GM19099 (cell line): ENCODE data around the gene ZNF575.
A peak's percentile ranks its signal among the peaks of the same experiment; 100 is the strongest.

Source experiments
- POLR2A ChIP-seq: IDR thresholded peaks from 3 replicates; pipeline ENCODE4 v1.6.1; 2011; ENCODE audit warnings: low read depth; ENCODE audit not compliant: insufficient read length; ENCODE audit errors: extremely low read depth

Gene ZNF575

DNA sequence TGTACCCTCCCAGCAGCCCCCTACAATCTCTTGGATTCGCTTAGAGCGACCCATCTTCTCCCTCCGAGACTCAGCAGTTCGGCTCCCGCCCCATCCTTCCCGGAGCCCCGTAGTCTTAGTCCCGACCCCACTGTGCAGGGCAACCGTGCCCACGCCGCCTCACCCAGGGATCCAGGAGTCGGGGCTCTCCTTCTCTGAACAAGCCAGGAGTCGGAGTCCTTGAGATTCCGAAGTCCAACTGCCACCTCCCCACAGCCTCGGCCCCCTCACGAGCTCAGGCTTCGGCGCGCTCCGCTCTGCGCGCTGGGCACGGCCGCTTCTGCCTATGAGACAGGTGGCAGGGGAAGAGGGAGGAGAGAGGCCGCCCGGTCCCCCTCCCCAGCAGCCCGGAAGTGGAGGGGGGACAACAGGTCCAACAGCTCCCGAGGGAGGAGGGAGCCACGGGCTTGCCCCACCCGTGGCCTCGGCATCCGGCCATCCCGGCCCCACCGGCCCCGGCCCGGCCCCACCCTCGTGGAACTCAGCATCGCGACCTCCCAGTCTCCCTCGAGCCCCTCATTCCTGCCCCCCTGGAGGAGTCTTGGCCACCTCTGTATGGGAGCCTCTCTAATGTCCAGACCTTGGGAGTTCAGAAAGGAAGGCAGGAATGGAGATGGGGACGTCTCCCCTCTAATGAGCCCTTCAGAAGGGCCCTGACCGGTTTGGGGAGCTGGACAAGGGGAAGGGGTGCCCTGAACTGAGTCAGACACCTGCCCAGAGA is 28.4 kb upstream of the ZNF575 start, which contains the start of gene PHLDB3:
PHLDB3 (minus strand) TSS at position 321 of the 760 bp plus-strand sequence. CDS start 628 bp downstream, outside the sequence.
- no peak for TF ChIP-seq POLR2A

- TF ChIP-seq POLR2A: no peak
These were observed 27.9 kb upstream of the ZNF575 start for GRCh38 chr19:43505186-43505456.

DNA sequence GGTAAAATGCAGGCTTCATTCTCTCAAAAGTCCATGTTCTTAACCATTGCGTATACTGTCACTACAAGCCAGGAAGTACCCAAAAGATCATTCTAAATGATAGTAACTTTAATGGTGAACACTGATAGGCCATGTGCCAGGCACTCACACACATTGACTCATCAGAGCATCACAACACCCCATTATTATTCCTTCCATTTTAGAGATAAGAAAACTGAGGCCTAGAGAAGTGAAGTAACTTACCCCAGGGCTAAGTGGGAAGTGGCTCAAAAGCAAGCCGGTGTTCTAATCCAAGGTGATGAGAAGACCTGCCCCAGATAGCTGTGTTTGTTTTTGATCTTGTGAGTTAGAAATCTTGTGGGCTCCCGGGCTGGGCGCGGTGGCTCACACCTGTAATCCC is 27.0 kb upstream of the ZNF575 start:
- no peak for TF ChIP-seq POLR2A

- TF ChIP-seq POLR2A: no peak
These were observed 26.4 kb upstream of the ZNF575 start for GRCh38 chr19:43506629-43507028.

GRCh38 chr19:43507880-43508279 is 25.1 kb upstream of the ZNF575 start:
- TF ChIP-seq POLR2A: no peak

DNA sequence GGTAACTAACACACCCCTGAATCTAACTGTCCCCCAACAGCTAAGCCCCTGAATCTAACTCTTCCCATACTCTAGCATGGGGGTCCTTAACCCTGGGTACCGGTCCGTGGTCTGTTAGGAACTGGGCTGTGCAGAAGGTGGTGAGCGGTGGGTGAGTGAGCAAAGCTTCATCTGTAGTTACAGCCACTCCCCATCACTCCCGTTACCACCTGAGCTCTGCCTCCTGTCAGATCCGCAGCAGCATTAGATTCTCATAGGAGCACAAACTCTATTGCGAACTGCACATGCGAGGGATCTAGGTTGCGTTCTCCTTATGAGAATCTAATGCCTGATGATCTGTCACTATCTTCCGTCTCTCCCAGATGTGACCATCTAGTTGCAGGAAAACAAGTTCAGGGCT is 22.3 kb upstream of the ZNF575 start:
- TF ChIP-seq POLR2A: no peak

GRCh38 chr19:43511324-43511723 is 21.7 kb upstream of the ZNF575 start:
- TF ChIP-seq POLR2A: no peak

GRCh38 chr19:43518051-43518450 is 14.9 kb upstream of the ZNF575 start:
- no peak for TF ChIP-seq POLR2A

GRCh38 chr19:43519436-43520088 is 13.4 kb upstream of the ZNF575 start:
- TF ChIP-seq POLR2A: no peak

DNA sequence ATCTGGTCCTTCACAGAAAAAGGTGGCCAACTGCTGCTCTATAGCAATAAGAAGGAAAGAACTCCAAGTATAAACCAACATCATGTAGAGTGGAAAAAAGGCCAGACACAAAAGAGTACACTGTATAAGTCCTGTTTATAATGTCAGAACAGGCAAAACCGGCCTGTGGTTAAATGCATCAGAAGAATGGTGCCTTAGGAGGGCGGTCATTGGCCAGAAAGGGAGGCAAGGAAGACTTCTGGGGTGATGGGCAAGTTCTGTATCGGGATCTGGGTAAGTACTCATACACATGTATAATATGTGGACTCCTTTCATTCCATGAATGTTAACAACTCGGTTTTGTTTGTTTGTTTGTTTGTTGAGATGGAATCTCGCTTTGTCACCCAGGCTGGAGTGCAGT is 10.1 kb upstream of the ZNF575 start:
- no peak for TF ChIP-seq POLR2A

DNA sequence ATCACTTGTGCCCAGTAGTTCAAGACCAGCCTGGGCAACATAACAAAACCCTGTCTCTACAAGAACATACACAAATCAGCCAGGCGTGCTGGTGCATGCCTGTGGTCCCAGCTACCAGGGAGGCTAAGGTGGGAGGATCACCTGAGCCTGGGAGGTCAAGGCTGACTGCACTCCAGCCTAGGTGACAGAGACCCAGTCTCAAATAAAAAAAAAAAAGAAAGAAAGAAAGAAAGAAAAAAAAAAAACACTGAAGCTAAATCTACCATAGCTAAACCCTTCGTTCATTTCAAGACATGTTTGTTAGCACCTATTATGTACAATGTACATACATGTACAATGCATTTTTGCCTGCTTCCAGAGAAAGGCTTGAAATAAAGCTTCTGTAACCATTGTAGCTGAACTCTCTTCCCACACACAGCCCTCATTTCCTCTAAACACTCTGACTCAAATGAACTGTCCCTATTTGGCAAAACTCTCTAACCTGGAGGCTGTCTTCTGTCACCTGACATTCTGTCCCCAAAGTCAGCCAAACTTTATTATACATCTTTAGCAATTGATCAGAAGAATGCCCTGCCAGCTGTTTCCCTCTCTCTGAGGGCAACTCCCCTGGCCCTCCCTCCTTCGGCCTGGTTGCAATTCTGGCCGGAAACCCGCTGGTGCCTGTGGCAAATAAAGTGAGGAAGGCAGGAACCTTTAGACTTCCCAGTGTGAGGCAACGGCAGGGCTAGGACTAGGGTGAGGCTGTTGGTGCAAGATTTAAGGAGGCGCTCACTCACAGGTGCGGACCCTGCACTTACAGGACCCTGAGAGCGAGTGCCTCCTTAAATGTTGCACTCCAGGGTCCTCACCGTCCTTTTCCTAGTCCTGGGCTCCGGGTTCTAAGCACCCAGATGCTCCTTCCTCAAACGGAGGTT is 7.8 kb upstream of the ZNF575 start:
- peak; percentile 18 for TF ChIP-seq POLR2A

GRCh38 chr19:43525836-43526771 is 6.9 kb upstream of the ZNF575 start:
- TF ChIP-seq POLR2A: no peak

DNA sequence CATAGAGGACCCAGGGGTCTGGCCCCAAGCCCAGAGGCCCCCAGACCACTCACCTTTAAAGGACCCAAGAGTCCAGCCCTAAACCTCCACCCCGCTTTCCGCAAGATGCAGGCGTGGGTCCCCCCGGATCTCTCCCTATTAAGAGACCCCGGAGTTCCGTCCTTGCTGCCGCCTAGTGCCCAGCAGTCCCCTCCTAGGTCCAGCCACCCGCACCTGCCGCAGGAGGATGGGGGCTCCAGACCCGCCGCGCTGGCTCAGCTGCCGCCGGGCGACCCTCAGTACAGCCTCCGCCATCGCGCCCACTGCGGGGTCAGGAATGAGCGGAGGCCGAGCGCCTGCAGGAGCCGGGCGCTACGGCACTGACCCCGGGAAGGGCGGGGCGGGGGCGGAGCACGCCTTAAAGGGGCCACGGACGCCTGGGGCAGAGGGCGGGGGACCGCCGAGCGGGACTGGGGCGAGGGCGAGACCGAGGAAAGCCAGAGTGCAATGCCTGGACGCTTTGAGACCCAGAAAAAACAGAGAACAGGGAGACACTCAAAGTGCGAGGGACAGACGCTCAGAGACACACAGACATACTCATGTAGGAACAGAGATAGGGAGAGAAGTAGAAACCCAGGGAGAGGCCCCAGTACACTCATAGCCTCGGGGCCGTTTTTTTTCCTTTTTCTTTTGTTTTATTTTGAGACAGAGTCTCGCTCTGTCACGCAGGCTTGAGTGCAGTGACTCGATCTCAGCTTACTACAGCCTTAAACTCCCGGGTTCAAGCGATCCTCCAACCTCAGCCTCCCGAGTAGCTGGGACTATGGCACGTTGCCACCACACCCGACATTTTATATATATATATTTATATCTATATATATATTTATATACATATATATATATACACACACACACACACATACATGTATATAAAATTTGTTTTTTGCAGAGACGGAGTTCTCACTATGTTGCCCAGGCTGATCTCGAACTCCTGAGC is 5.8 kb upstream of the ZNF575 start, which contains the start of gene ETHE1:
ETHE1 (minus strand) TSS at position 318 of the 976 bp plus-strand sequence; CDS start at position 294, 24 bp downstream.
- peak; percentile 75 for TF ChIP-seq POLR2A
